Stimulated activated naive CD4-positive, alpha-beta T cell treated with Interleukin-2 at 50 U/mL for 16 hours (primary cell): ENCODE results near the gene ANKRD50.

Experiments used
- DNase-seq: peaks from one replicate; lab custom pipeline; 2025; lab: John Stamatoyannopoulos, UW

ANKRD50 gene

GRCh38 chr4:124636788-124637187, 75.7 kb downstream of the ANKRD50 start:
- DNase-seq: no peak

GRCh38 chr4:124635331-124635730, 77.2 kb downstream of the ANKRD50 start:
- DNase-seq: no peak

- no peak for DNase-seq
These were observed 79.1 kb downstream of the ANKRD50 start for GRCh38 chr4:124633285-124633941.

GRCh38 chr4:124632439-124632838, 80.1 kb downstream of the ANKRD50 start:
- DNase-seq: no peak

GRCh38 chr4:124631760-124632159, 80.8 kb downstream of the ANKRD50 start:
- DNase-seq: no peak

GRCh38 chr4:124629681-124630080, 82.9 kb downstream of the ANKRD50 start:
- DNase-seq: no peak
